Testis (tissue), 2 donors: Measurements from ENCODE around the gene DRGX.

Experiments used
- CTCF ChIP-seq, 3 experiments: fragments of 450-650 bp in 2 of 3; fragments of 200-600 bp in 1 of 3; sonication (generic) in 1 of 3; IDR thresholded peaks; one replicate each; pipeline ENCODE4 v1.5.1; 2016 to 2019; ENCODE audit warnings: antibody characterized with exemption in 3 of 3, mild to moderate bottlenecking in 2 of 3, moderate library complexity in 1 of 3
- POLR2A ChIP-seq: fragments of 450-650 bp; IDR thresholded peaks from one replicate; pipeline ENCODE4 v1.6.1; 2017; ENCODE audit warnings: antibody characterized with exemption, mild to moderate bottlenecking, moderate library complexity

DNA sequence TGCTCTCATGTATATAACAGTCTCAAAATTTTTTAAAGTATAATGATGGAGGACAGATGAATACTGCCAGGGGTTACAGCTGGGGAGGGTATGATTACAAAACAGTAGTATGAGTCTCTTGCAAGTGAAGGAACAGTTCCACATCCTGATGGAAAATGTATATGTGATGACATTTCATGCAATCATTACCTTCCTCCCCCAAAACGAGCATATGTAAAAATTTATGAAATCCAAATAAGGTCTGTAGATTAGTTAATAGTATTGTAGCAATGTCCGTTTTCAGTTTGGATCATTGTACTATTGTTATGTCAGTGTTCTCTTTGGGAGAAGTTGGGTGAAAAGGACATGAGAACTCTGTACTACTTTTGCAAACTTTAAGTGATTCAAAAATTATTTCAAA, 38.0 kb downstream of the DRGX start:
- TF ChIP-seq POLR2A (no peak), CTCF (IDR thresholded peaks at IDR 0.05) (no peak)
